OCI-LY3 (cell line): ENCODE data around the gene PCDHGB2.

Source experiments
- EZH2phosphoT487 ChIP-seq: fragments of 200-600 bp; shearing (Covaris generic); IDR thresholded peaks from 2 replicates; pipeline ENCODE4 v1.6.1; 2018; ENCODE audit warnings: antibody characterized with exemption, mixed run types, low read depth
- TF ChIP-seq, protein P1 (sequence below): fragments of 200-600, 300-600 bp; sonication (generic); IDR thresholded peaks from 2 replicates; pipeline ENCODE4 v1.5.1; 2014; ENCODE audit warnings: antibody characterized with exemption, low read length, low read depth

DNA sequence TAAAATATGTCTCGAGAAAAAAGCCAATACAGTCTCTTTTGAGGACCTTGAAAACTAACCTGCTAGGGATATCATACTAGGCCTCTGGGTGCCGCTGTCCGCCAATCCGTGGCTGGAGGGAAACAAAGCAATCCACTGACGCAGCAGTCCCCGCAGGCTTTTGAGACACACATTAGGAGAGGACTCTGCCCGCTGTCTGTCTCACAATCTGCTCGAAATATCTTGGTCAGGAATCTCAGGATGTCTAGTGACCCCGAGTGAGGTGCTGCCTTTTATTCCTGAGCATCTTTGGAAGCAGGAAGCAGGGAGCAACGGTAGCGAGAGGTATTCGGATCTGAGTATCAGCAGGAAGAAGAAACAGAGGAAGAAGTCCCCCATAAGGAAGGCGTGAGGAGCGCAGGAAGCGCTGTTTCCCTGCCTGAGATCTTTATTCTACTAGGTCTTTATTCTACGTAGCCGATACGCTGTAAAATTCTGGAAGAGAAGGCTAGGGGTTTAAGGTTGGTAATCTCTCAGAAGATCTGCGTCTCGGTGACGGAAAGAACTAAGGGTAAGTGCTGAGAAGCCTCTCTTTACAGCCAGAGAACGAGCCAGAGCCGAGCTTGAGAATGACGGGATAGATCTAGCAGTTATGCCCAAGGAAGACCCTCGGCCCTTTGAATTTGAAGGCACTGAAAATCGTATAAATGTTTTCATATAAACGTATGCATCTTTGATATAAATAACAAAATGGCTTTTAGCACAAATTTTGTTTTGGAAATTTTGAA lies 33.5 kb upstream of the PCDHGB2 start:
- no peak for TF ChIP-seq EZH2phosphoT487
- TF ChIP-seq, protein P1, sequence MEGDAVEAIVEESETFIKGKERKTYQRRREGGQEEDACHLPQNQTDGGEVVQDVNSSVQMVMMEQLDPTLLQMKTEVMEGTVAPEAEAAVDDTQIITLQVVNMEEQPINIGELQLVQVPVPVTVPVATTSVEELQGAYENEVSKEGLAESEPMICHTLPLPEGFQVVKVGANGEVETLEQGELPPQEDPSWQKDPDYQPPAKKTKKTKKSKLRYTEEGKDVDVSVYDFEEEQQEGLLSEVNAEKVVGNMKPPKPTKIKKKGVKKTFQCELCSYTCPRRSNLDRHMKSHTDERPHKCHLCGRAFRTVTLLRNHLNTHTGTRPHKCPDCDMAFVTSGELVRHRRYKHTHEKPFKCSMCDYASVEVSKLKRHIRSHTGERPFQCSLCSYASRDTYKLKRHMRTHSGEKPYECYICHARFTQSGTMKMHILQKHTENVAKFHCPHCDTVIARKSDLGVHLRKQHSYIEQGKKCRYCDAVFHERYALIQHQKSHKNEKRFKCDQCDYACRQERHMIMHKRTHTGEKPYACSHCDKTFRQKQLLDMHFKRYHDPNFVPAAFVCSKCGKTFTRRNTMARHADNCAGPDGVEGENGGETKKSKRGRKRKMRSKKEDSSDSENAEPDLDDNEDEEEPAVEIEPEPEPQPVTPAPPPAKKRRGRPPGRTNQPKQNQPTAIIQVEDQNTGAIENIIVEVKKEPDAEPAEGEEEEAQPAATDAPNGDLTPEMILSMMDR, result peak; percentile 57
